Urinary bladder (tissue), 4 donors: ENCODE data around the gene PARVB. TPM values are rescaled to one million over a fixed set of nuclear protein-coding genes. Genes with fewer than 3 reads are reported as not detected.

Source experiments
- DNase-seq: peaks from one replicate; pipeline ENCODE4 v3.0.0-alpha.2; 2015; ENCODE audit errors: extremely low spot score
- H3K27ac ChIP-seq: one replicate; pipeline ENCODE4 v1.5.1; 2013; ENCODE audit warnings: low read depth, mild to moderate bottlenecking, moderate library complexity
- H3K36me3 ChIP-seq: one replicate; pipeline ENCODE4 v1.6.1; 2013; ENCODE audit warnings: mild to moderate bottlenecking, moderate library complexity; ENCODE audit not compliant: insufficient read depth
- H3K4me1 ChIP-seq: one replicate; pipeline ENCODE4 v1.6.1; 2013; ENCODE audit warnings: mild to moderate bottlenecking, moderate library complexity; ENCODE audit not compliant: insufficient read depth
- H3K4me3 ChIP-seq: one replicate; pipeline ENCODE4 v1.5.1; 2013; ENCODE audit warnings: low read depth, low read length
- WGBS: extraction: QIAGEN DNeasy Blood & Tissue Kit; methylation state at CpG from one replicate; pipeline ENCODE4 v1.1.7; 2013; 5-methylcytosine and 5-hydroxymethylcytosine counted together
- polyA plus RNA-seq: library from polyadenylated mRNA; stranded (reverse); fragments of 200-250 nt; gene quantifications from one replicate; pipeline ENCODE4 v1.2.3, GENCODE V29; 2013
- total RNA-seq: library from RNA; depleted of rRNA; stranded (reverse); fragments of >200 nt; gene quantifications from one replicate; pipeline ENCODE4 v1.2.3, GENCODE V29; 2014
- donor health status: healthy with polysubstance abuse.
- donor health status: healthy.

PARVB gene
- total and polyA plus RNA-seq, 2 donors, result 11.2 to 38.0 TPM

DNA sequence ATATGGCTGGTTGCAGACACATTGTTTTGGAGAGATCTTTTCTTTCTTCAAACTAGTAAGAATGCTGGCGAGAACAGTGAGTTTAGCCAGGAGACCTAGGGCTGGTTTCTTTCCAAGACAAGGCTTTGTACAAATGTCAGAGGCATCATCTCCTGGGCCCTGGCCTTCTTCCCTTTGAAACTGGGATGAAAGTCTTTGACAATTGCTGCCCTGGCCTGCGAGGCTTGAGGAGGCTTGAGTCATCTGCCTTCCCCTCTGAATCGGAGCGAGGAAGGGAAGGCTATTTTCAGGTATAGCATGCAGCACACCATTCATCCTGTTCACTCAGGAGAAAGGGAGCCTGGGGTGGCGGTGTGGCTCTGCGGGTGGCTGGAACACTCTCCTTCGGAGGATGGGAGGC lies 135.1 kb downstream of the PARVB start:
- WGBS, result 54% methylated on average over 7 of the region's 7 CpGs
- Histone ChIP-seq H3K36me3 (no peaks in the 10 kb centered on the region), H3K4me3 (no peak overlapping the region), H3K4me1 (no peaks in the 10 kb centered on the region), H3K27ac (no peak overlapping the region)
- DNase-seq, result no peak

- no peak for DNase-seq
- no peaks in the 10 kb centered on the region for H3K4me1 ChIP-seq
- no peak overlapping the region for H3K4me3 ChIP-seq
- H3K27ac ChIP-seq, result no peak overlapping the region
- WGBS, result 67% methylated on average over 7 of the region's 7 CpGs
- H3K36me3 ChIP-seq, result no peaks in the 10 kb centered on the region
These were observed 135.7 kb downstream of the PARVB start for GRCh38 chr22:44159811-44160210.

DNA sequence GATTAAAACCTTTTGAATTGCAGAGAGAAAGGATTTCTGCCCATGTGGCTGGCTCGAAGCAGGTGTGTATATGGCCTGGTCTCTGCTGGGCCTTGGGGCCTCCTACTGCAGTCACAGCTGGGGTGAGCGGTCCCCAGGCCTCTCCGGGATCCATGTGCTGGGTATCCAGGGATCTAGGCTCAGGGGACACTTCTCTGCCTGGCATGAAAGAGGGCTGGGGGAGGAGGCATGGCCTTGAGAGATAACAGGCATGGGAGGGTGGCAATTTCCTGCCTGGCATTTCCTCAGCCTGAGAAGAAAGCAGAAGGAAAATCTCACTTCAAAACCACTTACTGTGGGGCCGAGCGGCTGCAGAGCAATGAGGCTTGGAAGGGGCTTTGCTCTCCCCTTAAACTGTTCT lies 136.3 kb downstream of the PARVB start:
- H3K27ac ChIP-seq, result no peak overlapping the region
- no peak for DNase-seq
- 89% methylated on average over 5 of the region's 5 CpGs for WGBS
- no peaks in the 10 kb centered on the region for H3K4me1 ChIP-seq
- no peaks in the 10 kb centered on the region for H3K36me3 ChIP-seq
- H3K4me3 ChIP-seq, result no peak overlapping the region

DNA sequence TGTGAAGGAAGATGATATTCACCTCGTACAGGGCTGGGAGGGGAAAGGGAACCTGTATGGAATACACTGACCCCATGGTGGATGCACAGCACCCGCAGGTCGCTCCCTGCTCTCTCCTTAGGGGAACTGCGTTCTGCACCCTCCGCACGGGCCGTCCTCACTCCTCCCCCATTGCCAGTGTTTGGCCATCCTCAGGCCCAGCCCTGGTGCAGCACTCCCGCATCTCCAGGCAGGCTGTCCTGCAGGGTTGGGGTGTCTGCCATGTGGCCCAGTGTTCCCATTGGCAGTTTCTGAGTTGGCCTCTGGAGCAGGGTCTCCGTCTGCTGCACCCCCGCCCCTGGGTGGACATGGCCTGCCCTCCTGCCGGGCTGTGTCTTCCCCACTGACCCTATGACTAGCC lies 137.6 kb downstream of the PARVB start:
- Histone ChIP-seq H3K4me1 (no peaks in the 10 kb centered on the region), H3K4me3 (no peak overlapping the region), H3K36me3 (no peaks in the 10 kb centered on the region), H3K27ac (no peak overlapping the region)
- WGBS, result 95% methylated on average over 11 of the region's 11 CpGs
- DNase-seq, result no peak

GRCh38 chr22:44162960-44163359 lies 138.9 kb downstream of the PARVB start:
- Histone ChIP-seq H3K4me1 (no peaks in the 10 kb centered on the region), H3K36me3 (no peaks in the 10 kb centered on the region), H3K4me3 (no peak overlapping the region), H3K27ac (no peak overlapping the region)
- DNase-seq, result no peak
- 92% methylated on average over 13 of the region's 13 CpGs for WGBS

- no peak overlapping the region for H3K27ac ChIP-seq
- no peak for DNase-seq
- H3K4me3 ChIP-seq, result no peak overlapping the region
- no peaks in the 10 kb centered on the region for H3K36me3 ChIP-seq
- 89% methylated on average over 18 of the region's 18 CpGs for WGBS
- H3K4me1 ChIP-seq, result no peaks in the 10 kb centered on the region
These were observed 139.4 kb downstream of the PARVB start for GRCh38 chr22:44163536-44163935.

DNA sequence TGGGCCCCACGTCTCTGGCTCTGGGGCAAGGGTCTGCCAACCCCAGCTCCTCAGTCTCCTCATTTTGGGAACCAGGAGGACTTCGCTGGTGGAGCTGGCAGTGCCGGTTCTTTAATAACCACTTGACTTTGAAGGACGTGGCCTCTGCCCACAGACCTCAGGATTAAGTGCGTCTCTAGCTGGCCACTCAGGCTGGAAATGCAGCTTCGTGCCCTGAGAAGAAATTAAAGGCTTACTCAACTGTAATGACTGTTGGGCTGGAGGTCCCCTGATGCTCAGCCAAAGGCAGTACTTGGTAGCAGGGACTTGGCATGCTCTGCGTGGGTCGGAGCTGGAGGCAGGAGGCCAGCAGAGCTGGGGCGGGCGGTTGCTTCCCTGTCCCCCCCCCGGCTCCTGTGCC lies 139.9 kb downstream of the PARVB start:
- no peak for DNase-seq
- H3K27ac ChIP-seq, result no peak overlapping the region
- no peak overlapping the region for H3K4me3 ChIP-seq
- 69% methylated on average over 11 of the region's 11 CpGs for WGBS
- H3K36me3 ChIP-seq, result no peaks in the 10 kb centered on the region
- H3K4me1 ChIP-seq, result no peaks in the 10 kb centered on the region

- WGBS, result 93% methylated on average over 15 of the region's 15 CpGs
- H3K27ac ChIP-seq, result no peak overlapping the region
- H3K4me3 ChIP-seq, result no peak overlapping the region
- no peaks in the 10 kb centered on the region for H3K4me1 ChIP-seq
- H3K36me3 ChIP-seq, result no peaks in the 10 kb centered on the region
- DNase-seq, result no peak
These were observed 141.3 kb downstream of the PARVB start for GRCh38 chr22:44165286-44165874.

GRCh38 chr22:44166498-44167276 lies 142.6 kb downstream of the PARVB start:
- Histone ChIP-seq H3K4me3 (no peak overlapping the region), H3K4me1 (no peaks in the 10 kb centered on the region), H3K36me3 (no peaks in the 10 kb centered on the region), H3K27ac (no peak overlapping the region)
- 91% methylated on average over 20 of the region's 20 CpGs for WGBS
- DNase-seq, result no peak

- 64% methylated on average over 12 of the region's 12 CpGs for WGBS
- H3K4me3 ChIP-seq, result no peak overlapping the region
- no peaks in the 10 kb centered on the region for H3K4me1 ChIP-seq
- H3K36me3 ChIP-seq, result no peaks in the 10 kb centered on the region
- DNase-seq, result no peak
- no peak overlapping the region for H3K27ac ChIP-seq
These were observed 143.4 kb downstream of the PARVB start for GRCh38 chr22:44167501-44167900.

- Histone ChIP-seq H3K36me3 (no peaks in the 10 kb centered on the region), H3K4me1 (no peaks in the 10 kb centered on the region), H3K4me3 (no peak overlapping the region), H3K27ac (no peak overlapping the region)
- 86% methylated on average over 13 of the region's 13 CpGs for WGBS
- DNase-seq, result no peak
These were observed 144.1 kb downstream of the PARVB start for GRCh38 chr22:44168206-44168605.

- H3K27ac ChIP-seq, result no peak overlapping the region
- no peak for DNase-seq
- H3K4me3 ChIP-seq, result no peak overlapping the region
- H3K36me3 ChIP-seq, result no peaks in the 10 kb centered on the region
- H3K4me1 ChIP-seq, result no peaks in the 10 kb centered on the region
- 88% methylated on average over 11 of the region's 11 CpGs for WGBS
These were observed 146.4 kb downstream of the PARVB start for GRCh38 chr22:44170470-44170869.

DNA sequence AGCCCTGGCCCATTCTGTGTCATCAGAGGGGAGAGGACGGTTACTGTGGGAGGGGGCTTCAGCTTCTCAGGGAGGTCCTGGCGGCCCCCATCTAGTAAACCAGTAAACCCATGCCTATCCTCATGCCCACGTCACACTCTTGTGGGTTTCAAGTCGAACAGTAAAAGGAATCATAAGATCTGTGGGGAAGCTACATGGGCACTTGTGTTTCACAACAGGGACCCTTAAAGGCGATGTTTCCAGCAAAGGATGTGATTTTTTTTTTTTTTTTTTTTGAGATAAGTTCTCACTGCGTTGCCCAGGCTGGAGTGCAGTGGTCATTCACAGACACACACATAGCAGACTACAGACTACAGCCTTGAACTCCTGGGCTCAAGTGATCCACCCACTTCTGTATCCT lies 147.5 kb downstream of the PARVB start:
- no peaks in the 10 kb centered on the region for H3K4me1 ChIP-seq
- H3K36me3 ChIP-seq, result no peaks in the 10 kb centered on the region
- WGBS, result 90% methylated on average over 6 of the region's 6 CpGs
- no peak overlapping the region for H3K4me3 ChIP-seq
- DNase-seq, result no peak
- no peak overlapping the region for H3K27ac ChIP-seq

DNA sequence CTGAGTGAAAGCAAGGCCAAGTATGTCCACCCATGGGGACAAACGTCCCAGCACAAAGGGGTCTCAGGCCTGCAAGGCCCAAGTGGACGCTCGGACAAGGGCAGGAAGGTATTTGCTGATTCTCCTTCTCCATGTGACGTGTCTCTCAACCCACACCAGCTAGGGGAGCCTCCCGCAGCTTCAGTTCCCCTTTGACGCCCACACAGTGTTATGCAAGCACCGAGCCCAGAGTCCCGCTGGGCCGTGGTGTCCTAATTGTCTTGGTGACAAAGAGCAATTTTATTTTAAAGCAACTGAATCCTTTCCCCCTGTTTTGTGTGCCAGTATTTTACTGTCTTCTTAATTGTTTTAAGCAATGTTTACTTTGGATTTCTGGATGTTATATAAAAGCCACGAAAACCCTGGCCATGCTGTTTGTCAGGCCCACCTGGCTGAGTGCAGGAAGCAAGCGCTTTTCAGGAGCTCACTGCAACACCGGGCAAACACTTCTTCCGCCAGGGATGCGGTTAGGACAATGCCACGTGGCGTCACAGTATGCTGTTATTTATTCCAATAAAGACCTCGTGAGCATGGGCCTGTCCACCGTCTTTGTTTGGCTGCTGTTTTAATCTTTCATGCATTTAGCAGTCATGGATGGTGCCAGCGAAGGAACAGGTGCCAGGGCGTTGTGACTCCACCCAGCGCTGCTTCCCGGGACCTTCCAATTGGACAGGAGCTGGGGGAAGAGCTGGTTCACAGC lies 148.4 kb downstream of the PARVB start:
- 75% methylated on average over 22 of the region's 22 CpGs for WGBS
- DNase-seq, result no peak
- Histone ChIP-seq H3K4me1 (no peaks in the 10 kb centered on the region), H3K36me3 (no peaks in the 10 kb centered on the region), H3K27ac (no peak overlapping the region), H3K4me3 (no peak overlapping the region)
